ENCODE results near the gene SLC35D3. TPM values are rescaled to one million over a fixed set of nuclear protein-coding genes. Genes with fewer than 3 reads are reported as not detected.

The SLC35D3 gene, protein sequence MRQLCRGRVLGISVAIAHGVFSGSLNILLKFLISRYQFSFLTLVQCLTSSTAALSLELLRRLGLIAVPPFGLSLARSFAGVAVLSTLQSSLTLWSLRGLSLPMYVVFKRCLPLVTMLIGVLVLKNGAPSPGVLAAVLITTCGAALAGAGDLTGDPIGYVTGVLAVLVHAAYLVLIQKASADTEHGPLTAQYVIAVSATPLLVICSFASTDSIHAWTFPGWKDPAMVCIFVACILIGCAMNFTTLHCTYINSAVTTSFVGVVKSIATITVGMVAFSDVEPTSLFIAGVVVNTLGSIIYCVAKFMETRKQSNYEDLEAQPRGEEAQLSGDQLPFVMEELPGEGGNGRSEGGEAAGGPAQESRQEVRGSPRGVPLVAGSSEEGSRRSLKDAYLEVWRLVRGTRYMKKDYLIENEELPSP
- total RNA-seq = not detected in 2 replicates

DNA sequence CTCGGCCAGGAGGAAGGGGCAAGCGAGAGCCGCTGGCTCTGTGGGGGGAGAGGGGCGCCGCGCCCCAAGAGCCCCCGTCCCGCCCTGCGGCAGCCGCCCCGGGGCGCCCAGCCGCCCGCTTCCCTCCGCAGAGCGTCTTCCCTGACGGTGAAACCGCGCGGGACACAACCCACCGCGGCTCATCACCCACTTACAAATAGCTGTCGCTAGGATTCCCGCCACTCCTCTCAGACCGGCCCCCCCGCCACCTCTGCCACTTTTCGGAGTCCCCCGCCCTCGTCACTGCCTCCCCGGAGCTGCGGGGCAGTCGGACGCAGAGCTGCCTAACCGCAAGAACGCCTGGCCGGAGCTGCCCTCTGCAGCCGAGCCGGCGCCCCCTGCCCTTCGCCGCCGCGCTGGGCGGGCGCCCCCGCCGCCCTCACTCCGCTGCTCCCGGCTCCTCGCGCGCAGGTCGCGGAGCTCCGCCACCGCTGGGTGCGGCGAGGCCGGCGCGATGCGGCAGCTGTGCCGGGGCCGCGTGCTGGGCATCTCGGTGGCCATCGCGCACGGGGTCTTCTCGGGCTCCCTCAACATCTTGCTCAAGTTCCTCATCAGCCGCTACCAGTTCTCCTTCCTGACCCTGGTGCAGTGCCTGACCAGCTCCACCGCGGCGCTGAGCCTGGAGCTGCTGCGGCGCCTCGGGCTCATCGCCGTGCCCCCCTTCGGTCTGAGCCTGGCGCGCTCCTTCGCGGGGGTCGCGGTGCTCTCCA is at the start of gene SLC35D3:
SLC35D3 (plus strand) TSS at position 366 of the 749 bp plus-strand sequence; CDS start at position 494, 128 bp downstream.

Other genes with a start within 250 kb of the SLC35D3 start
- gene MAP3K5, start 129.8 kb upstream of the SLC35D3 start, total RNA-seq = 6.8 and 22.4 TPM in 2 replicates
- gene PEX7, start 99.7 kb upstream of the SLC35D3 start, total RNA-seq = 14.7 and 15.9 TPM in 2 replicates
- gene IL20RA, start 122.7 kb downstream of the SLC35D3 start, total RNA-seq = 4.3 and 4.8 TPM in 2 replicates

Data from nasal cavity respiratory epithelium epithelial cell of viscerocranial mucosa (primary cell).